ENCODE data around the gene EFCAB5. TPM values are rescaled to one million over a fixed set of nuclear protein-coding genes. Genes with fewer than 3 reads are reported as not detected.
"Not testable (repeated sequence)": the region's sequence is repeated elsewhere in the genome, so short reads cannot be mapped to it uniquely, and the experiment has no call there.

Gene EFCAB5
- total and polyA plus RNA-seq, 8 donors, result 0.52 to 2.3 (median 1.9) TPM

- Histone ChIP-seq H3K4me3 (peak overlapping the region; percentile 70 to 75), H3K27me3 (no peaks in the 10 kb centered on the region), H3K9me3 (no peaks in the 10 kb centered on the region), H3K4me1 (peaks cover 11 to 44% of the 10 kb centered on the region in 2 donors), H3K27ac (peak overlapping the region; percentile 98 to 99), H3K36me3 (peaks cover 0 to 34% of the 10 kb centered on the region in 2 donors)
- no peak for TF ChIP-seq CTCF (IDR thresholded peaks at IDR 0.05)
- ATAC-seq (no peak), DNase-seq (peak in 2 of 4 donors; percentile 33 to 40)
- intact Hi-C loops (cut with DNase I), result no loop called here
Measured at GRCh38 chr17:30117675-30118081, 176.2 kb downstream of the EFCAB5 start.

- ATAC-seq; intact Hi-C loops (cut with DNase I); H3K4me3 ChIP-seq; H3K27ac ChIP-seq; DNase-seq; H3K9me3 ChIP-seq; H3K27me3 ChIP-seq: not testable (repeated sequence)
- H3K36me3 ChIP-seq, result peaks cover 0 to 39% of the 10 kb centered on the region in 2 donors
- H3K4me1 ChIP-seq, result peaks cover 11 to 51% of the 10 kb centered on the region in 2 donors
Measured at GRCh38 chr17:30118635-30119034, 177.2 kb downstream of the EFCAB5 start.

GRCh38 chr17:30124273-30124796 lies 182.9 kb downstream of the EFCAB5 start:
- H3K36me3 ChIP-seq, result peaks cover 0 to 58% of the 10 kb centered on the region in 2 donors
- no peak for TF ChIP-seq CTCF (IDR thresholded peaks at IDR 0.05)
- H3K4me1 ChIP-seq, result peaks cover 0 to 55% of the 10 kb centered on the region in 2 donors
- intact Hi-C loops (cut with DNase I), result loop anchor here in 1 of 2 donors (10.0 kb wide), 1 partner anchor 150 kb away; no protein-coding TSS in a partner anchor
- H3K27me3 ChIP-seq, result no peaks in the 10 kb centered on the region
- no peak overlapping the region for H3K27ac ChIP-seq
- ATAC-seq, result no peak
- no peaks in the 10 kb centered on the region for H3K9me3 ChIP-seq
- DNase-seq, result no peak
- H3K4me3 ChIP-seq, result no peak overlapping the region

GRCh38 chr17:30130121-30130520 lies 188.7 kb downstream of the EFCAB5 start:
- Histone ChIP-seq H3K4me3 (no peak overlapping the region), H3K9me3 (no peaks in the 10 kb centered on the region), H3K4me1 (peaks cover 0 to 12% of the 10 kb centered on the region in 2 donors), H3K36me3 (peaks cover 0 to 69% of the 10 kb centered on the region in 2 donors), H3K27ac (no peak overlapping the region), H3K27me3 (no peaks in the 10 kb centered on the region)
- intact Hi-C loops (cut with DNase I), result no loop called here
- no peak for TF ChIP-seq CTCF (IDR thresholded peaks at IDR 0.05)
- ATAC-seq (no peak), DNase-seq (no peak)

- ATAC-seq (no peak), DNase-seq (peak in 1 of 4 donors; percentile 8)
- no peak for TF ChIP-seq CTCF (IDR thresholded peaks at IDR 0.05)
- Histone ChIP-seq H3K36me3 (peaks cover 0 to 70% of the 10 kb centered on the region in 2 donors), H3K27me3 (no peaks in the 10 kb centered on the region), H3K9me3 (no peaks in the 10 kb centered on the region), H3K4me3 (no peak overlapping the region), H3K27ac (no peak overlapping the region), H3K4me1 (no peaks in the 10 kb centered on the region)
- intact Hi-C loops (cut with DNase I), result no loop called here
Measured at GRCh38 chr17:30132615-30133014, 191.2 kb downstream of the EFCAB5 start.

GRCh38 chr17:30133197-30133596 lies 191.8 kb downstream of the EFCAB5 start:
- H3K27ac ChIP-seq, result no peak overlapping the region
- H3K4me1 ChIP-seq, result no peaks in the 10 kb centered on the region
- TF ChIP-seq CTCF (IDR thresholded peaks at IDR 0.05), result no peak
- H3K27me3 ChIP-seq, result no peaks in the 10 kb centered on the region
- peaks cover 0 to 64% of the 10 kb centered on the region in 2 donors for H3K36me3 ChIP-seq
- intact Hi-C loops (cut with DNase I), result no loop called here
- no peak overlapping the region for H3K4me3 ChIP-seq
- H3K9me3 ChIP-seq, result no peaks in the 10 kb centered on the region
- ATAC-seq, result no peak
- no peak for DNase-seq
